GM19467 (cell line): ENCODE measurements around the gene AGPAT2.

Experiments
- ATAC-seq: cut with Tn5 transposase; IDR thresholded peaks from one replicate; pipeline ENCODE4 v1.9.1; 2021; ENCODE audit warnings: mild to moderate bottlenecking, moderate library complexity; ENCODE audit not compliant: unreplicated experiment

AGPAT2 gene

DNA sequence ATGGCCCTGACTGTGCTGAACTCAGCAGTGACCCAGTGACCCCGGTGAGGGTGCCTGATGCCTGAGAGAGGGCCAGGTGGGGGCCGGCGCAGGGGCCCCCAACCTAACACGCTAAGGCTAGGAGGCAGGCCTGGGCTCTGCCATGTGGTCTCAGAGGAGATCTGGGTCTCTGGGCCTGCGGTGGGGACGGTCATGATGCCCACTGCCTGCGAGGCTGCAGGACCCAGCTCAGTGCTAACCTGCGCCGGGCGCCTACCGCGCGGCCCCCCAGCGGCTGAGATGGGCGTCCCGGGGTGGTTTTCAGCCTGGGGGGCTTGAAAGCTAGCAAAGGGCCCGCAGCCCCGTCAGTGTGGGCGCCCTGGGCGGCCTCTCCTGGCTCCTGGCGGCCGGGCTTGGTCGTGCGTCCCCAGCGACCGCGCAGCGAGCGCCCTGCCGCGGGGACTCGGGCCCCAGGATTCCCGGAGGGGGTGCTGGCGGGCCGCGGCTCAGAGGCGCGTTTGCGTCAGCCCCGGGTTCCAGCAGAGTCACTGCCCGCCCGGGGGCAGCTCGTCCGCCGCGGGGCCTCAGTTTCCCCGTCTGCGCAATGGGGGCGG is 22.1 kb downstream of the AGPAT2 start:
- ATAC-seq: no peak

DNA sequence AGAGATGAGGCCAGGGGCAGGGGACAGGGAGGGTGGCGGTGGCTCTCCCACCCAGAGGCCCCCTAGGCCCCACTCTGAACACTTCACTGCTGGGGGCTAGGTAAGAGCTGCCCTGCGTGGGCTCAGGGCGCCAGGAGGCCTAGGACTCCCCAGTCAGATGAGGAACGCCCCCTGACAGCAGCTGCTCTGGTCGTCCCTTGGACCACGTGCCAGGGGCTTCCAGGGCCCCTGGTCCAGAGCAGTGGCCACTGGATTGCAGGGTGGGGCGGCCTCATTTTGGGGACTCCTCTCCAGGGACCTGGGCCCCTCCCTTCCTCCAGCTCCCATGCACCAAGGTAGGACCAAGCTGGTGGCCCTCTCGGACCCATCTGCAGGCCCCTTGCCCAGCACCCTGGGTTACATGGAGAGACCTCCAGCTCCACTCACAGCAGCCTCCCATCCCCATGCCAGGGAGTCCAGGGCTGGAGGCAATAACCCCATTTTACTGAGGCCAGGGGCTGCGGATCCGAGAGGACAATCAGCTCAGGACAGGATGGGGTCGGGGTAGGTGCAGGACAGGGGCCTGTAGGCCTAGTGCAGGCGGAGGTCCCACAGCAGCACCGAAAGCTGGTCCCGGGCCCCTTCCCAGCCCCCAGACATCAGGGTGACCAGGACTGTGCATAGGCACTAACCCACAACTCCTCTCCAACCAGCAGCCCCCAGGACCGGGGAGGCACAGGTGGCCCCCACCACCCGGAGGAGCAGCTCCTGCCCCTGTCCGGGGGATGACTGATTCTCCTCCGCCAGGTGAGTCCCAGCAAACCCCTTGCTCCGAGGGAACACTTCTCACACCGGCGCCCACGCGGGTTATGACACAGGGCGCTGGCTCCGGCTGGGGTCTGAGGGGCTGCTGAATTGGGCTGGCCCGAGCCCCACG is 23.0 kb downstream of the AGPAT2 start:
- ATAC-seq: no peak

- no peak for ATAC-seq
These were observed 24.3 kb downstream of the AGPAT2 start, which contains the start of gene EGFL7 for GRCh38 chr9:136662656-136663581. Gene EGFL7 (plus strand): TSS chr9:136662916. CDS start chr9:136668283, 5,367 bp downstream.

DNA sequence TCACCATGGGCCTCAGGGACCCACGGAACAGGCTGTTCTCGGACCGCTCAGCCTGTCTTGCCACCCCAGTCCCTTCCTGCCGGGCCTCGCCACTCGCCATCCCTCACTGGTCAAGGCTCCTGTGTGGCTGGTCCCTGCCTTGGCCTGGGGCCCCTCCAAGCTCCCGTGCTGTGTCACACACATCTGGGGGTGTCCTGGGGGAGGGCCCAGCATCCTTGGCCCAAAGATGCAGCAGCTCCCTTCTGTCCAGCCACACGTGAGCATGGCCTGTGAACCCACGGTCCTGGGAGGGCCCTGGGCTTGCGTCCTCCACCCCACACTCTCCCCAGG is 25.0 kb downstream of the AGPAT2 start:
- no peak for ATAC-seq

- ATAC-seq: no peak
These were observed 25.5 kb downstream of the AGPAT2 start for GRCh38 chr9:136661641-136662325.

- no peak for ATAC-seq
These were observed 26.2 kb downstream of the AGPAT2 start for GRCh38 chr9:136660971-136661550.

- ATAC-seq: no peak
These were observed 27.1 kb downstream of the AGPAT2 start for GRCh38 chr9:136659861-136660784.

- ATAC-seq: no peak
These were observed 28.3 kb downstream of the AGPAT2 start for GRCh38 chr9:136658849-136659535.

GRCh38 chr9:136657974-136658848 is 29.0 kb downstream of the AGPAT2 start:
- no peak for ATAC-seq

- no peak for ATAC-seq
These were observed 30.3 kb downstream of the AGPAT2 start for GRCh38 chr9:136656795-136657611.

DNA sequence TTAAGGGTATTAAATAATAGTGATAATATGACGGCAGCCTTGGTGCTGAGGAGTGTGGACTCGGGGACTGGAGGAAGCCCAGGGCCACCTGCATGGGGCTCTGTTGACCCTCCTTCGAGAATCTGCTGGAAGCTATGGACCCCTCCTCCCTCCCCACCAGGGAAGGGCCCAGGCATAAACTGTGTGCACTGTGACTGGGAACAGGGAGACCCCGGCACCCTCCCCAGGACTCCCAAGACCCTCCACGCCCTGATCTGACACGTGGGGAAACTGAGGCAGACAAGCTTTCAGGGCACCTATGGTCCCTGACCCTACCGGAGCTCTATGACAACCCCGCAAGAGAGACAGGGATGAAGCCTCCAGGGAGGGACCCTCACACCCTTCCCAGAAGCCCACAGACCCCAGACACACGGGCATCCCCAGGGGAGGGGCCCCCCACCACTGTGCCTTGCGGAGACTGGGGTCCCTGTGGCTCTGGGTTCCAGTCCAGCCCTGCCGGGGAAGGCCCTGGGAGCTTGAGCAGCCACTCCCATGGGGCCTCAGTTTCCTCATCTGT is 31.0 kb downstream of the AGPAT2 start:
- ATAC-seq: no peak

DNA sequence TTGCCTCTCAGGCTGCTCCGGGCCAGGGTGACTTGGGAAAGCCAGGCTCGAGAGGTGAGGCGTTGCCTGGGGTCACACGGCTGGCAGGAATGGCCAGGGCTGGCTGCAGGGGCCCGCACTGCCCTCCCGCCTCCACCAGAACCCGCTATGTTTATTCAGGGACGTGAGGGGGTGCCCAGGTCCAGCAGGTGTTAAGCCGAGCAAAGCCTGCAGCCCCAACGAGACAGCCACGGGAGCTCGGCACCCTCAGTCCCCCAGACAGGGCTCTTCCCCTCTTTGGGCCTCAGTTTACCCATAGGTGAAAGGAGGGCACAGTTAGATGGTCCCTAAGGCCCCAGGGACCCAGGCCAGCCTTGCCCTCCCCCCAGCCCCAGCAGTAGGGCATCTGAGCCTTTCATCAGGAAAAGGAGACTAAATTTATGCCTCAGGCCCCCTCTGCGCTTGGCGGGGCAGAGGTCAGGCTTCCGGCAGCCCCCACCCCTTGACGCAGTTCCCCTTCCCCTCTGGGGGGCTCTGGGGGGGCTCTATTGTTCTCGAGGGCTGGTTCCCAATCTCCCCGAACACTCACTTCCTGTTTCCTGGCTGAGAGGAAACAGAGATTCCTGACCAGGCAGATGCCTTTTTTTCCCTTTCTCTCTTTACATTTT is 31.6 kb downstream of the AGPAT2 start:
- no peak for ATAC-seq

DNA sequence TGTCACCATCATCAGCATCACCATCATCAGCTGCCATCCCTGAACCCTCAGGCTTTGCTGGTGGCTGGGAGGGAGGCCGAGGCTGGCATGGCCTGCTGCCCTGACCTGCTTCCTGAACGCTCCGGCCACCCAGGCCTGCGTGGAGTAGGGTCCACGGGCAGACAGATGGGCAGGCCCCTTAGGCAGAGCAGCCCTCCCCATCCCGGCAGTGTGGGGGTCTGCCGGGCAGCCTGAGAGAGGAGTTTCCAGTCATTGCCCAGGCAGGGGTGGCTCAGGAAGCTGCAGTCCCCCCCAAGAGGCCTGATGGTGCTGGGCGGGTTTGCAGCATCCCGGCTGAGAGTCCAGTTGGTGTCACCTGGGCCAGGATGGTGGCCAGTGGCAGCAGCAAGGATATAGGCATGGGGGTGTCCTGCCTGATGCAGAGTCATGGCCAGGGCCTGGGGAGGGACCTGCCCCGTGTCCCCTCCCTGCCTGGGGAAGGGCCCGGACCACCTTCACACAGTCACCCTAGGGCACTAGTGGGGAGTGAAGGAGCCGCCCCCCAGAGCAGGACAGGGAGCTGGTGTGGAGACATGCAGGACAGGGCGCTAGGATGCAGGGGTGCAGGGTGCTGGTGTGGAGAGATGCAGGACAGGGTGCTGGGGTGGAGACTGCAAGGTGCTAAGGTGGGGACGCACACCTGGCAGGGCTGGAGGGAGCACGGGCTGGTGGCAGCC is 32.3 kb downstream of the AGPAT2 start:
- no peak for ATAC-seq

DNA sequence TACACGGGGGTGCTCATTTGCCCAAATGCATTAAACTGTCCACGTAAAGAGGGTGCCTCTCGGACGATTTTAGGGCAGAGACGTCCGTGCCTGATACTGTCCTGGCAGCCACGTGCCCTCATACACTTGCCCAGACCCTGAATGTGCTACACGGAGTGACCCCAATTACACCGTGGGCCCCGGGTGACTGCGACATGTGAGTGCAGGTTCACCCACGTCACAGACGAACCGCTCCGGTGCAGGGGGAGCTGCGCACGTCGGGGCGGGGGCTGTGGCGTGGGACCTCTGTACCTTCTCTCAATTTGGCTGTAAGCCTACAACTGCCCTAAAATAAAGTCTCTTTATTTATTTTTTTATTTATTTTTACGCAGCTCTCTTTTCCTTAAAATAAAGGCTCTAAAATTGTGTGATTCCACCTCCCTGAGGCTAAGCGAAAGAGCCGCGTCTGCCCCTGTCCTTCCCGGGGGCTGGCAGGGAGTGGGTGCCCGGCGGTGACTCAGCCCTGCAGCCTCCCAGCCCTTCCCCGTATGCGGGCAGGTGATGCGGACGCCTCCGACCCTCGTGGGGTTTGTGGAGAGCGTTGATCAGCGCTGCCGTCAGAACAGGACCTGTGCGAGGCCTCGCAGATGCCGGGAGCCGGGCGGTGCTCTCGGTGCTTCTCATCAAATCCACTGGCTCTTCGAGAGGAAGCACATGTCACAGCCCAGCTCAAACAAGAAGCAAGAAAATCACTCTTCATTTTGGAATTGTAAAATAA is 33.8 kb downstream of the AGPAT2 start:
- no peak for ATAC-seq

GRCh38 chr9:136651860-136652259 is 35.4 kb downstream of the AGPAT2 start:
- no peak for ATAC-seq
